Erythroblast (primary cell): ENCODE measurements around the gene ZDHHC19.

Experiments
- GATA1 ChIP-seq: IDR thresholded peaks from 2 replicates; pipeline ENCODE4 v1.6.1; 2011; ENCODE audit warnings: low read depth, mild to moderate bottlenecking, control low read depth, low read length, moderate library complexity
- POLR2A ChIP-seq: IDR thresholded peaks from 2 replicates; pipeline ENCODE4 v1.6.1; 2011; ENCODE audit warnings: mild to moderate bottlenecking, low read length

DNA sequence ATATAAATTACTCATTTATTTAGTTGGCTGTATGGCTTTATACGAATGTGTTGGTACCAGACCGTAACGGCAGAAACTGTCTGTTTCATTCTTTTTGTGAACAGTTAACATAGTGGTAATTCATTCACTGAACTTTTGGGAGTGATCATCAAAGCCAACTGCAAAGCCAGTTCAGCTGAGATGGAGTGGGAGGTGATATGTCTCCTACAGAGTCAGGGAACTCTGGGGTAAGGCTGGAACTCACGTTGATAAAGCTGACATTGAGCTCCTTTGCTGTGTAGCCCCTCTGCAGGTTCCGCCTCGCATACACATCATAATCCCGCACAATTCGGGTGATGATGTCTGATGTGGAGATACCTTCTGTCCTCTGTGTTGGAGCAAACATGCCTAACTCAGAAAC lies 30.5 kb upstream of the ZDHHC19 start:
- no peak for TF ChIP-seq POLR2A
- no peak for TF ChIP-seq GATA1
